Mucosa of rectum (tissue), 2 donors: ENCODE measurements around the gene ATP6V1G2.
A peak's percentile ranks its signal among the peaks of the same experiment; 100 is the strongest.
"Not testable (repeated sequence)": the region's sequence is repeated elsewhere in the genome, so short reads cannot be mapped to it uniquely, and the experiment has no call there.

ENCODE experiments used
- H3K27ac ChIP-seq, 2 donors: one replicate each; pipeline ENCODE4 v1.7.0; 2013; ENCODE audit warnings: inconsistent platforms in 2 of 2, low read depth in 2 of 2, low read length in 2 of 2
- H3K27me3 ChIP-seq, 2 donors: one replicate each; pipeline ENCODE4 v1.7.0; 2013; ENCODE audit warnings: low read length in 2 of 2; ENCODE audit not compliant: control insufficient read depth in 2 of 2, insufficient read depth in 2 of 2
- H3K36me3 ChIP-seq, 2 donors: one replicate each; pipeline ENCODE4 v1.7.0; 2013; ENCODE audit warnings: low read length in 2 of 2; ENCODE audit not compliant: control insufficient read depth in 2 of 2, insufficient read depth in 2 of 2
- H3K4me1 ChIP-seq, 2 donors: one replicate each; pipeline ENCODE4 v1.7.0; 2013; ENCODE audit warnings: low read length in 2 of 2, mild to moderate bottlenecking in 1 of 2; ENCODE audit not compliant: control insufficient read depth in 2 of 2, insufficient read depth in 2 of 2
- H3K4me3 ChIP-seq, 2 donors: one replicate each; pipeline ENCODE4 v1.7.0; 2013; ENCODE audit warnings: low read length in 2 of 2
- H3K9ac ChIP-seq, 2 donors: one replicate each; pipeline ENCODE4 v1.7.0; 2013; ENCODE audit warnings: low read length in 2 of 2, low read depth in 1 of 2, mild to moderate bottlenecking in 1 of 2
- H3K9me3 ChIP-seq, 2 donors: one replicate each; pipeline ENCODE4 v1.7.0; 2013; ENCODE audit warnings: low read length in 2 of 2; ENCODE audit not compliant: control insufficient read depth in 2 of 2
- donor health status: healthy.
- donor health status: Normal muscosa, but diverticular disease.

Gene ATP6V1G2

GRCh38 chr6:31498748-31499147 lies 47.7 kb downstream of the ATP6V1G2 start:
- Histone ChIP-seq H3K4me1 (peaks cover 15 to 18% of the 10 kb centered on the region in 2 donors), H3K36me3 (no peaks in the 10 kb centered on the region), H3K27me3 (peaks cover 0 to 11% of the 10 kb centered on the region in 2 donors), H3K4me3 (no peak overlapping the region), H3K9ac (peak overlapping the region in 1 of 2 donors; percentile 1), H3K27ac (no peak overlapping the region), H3K9me3 (no peaks in the 10 kb centered on the region)

GRCh38 chr6:31497531-31498476 lies 48.6 kb downstream of the ATP6V1G2 start, which contains the start of gene MICB:
TSS of gene MICB (plus strand) at chr6:31498145. CDS start at chr6:31498194, 49 bp downstream.
- peaks cover 0 to 11% of the 10 kb centered on the region in 2 donors for H3K27me3 ChIP-seq
- peak within 1 kb of the TSS; percentile 52 to 55 for H3K27ac ChIP-seq
- H3K9ac ChIP-seq, result peak within 1 kb of the TSS; percentile 24 to 68
- H3K4me3 ChIP-seq, result peak within 1 kb of the TSS; percentile 75 to 80
- no peaks in the 10 kb centered on the region for H3K9me3 ChIP-seq
- peaks cover 15 to 18% of the 10 kb centered on the region in 2 donors for H3K4me1 ChIP-seq
- no peaks in the 10 kb centered on the region for H3K36me3 ChIP-seq

DNA sequence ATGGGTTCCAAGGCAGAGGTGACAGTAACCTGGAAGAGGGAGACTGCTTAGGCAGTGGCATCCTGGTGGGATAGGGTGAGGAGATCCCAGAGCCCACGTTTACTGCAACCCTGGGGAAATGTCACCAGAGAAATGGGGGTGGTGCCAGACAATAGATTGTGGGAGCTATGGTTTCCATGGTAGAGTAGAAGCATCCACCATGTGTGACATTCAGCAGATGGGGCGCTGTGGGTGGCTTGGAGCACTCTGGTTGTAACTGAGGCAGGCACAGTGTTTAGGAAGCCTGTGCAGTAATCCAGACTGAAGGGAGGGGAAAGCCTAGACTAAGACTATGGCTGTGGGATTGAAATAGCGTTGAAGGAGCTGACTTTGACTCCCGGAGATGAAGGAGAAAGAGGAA lies 49.6 kb downstream of the ATP6V1G2 start:
- H3K9me3 ChIP-seq, H3K36me3 ChIP-seq, H3K27ac ChIP-seq: not testable (repeated sequence)
- Histone ChIP-seq H3K4me1 (peaks cover 15 to 23% of the 10 kb centered on the region in 2 donors), H3K9ac (peak overlapping the region in 1 of 2 donors; percentile 68), H3K4me3 (peak overlapping the region; percentile 75 to 80), H3K27me3 (peaks cover 0 to 11% of the 10 kb centered on the region in 2 donors)

GRCh38 chr6:31495580-31495979 lies 50.8 kb downstream of the ATP6V1G2 start:
- Histone ChIP-seq H3K27me3 (peaks cover 0 to 11% of the 10 kb centered on the region in 2 donors), H3K9me3 (no peaks in the 10 kb centered on the region), H3K4me3 (peak overlapping the region in 1 of 2 donors; percentile 81), H3K36me3 (no peaks in the 10 kb centered on the region), H3K27ac (no peak overlapping the region), H3K4me1 (peaks cover 17 to 25% of the 10 kb centered on the region in 2 donors), H3K9ac (no peak overlapping the region)
